ENCODE results near the gene CEP131.

Gene CEP131

GRCh38 chr17:81193470-81194224, 29.1 kb downstream of the CEP131 start:
- peak; percentile 71 for DNase-seq (ENCODE audit: low spot score)
- TF ChIP-seq CTCF (IDR thresholded peaks at IDR 0.05; ENCODE audit: borderline replicate concordance, control extremely low read depth, extremely low read depth, insufficient read depth, missing control alignments), result no peak
- in situ Hi-C loops (cut with MboI; ENCODE audit: low sequenced_read_pairs, unreplicated experiment), result no loop called here

- TF ChIP-seq CTCF (IDR thresholded peaks at IDR 0.05; ENCODE audit: borderline replicate concordance, control extremely low read depth, extremely low read depth, insufficient read depth, missing control alignments), result no peak
- no peak for DNase-seq (ENCODE audit: low spot score)
- in situ Hi-C loops (cut with MboI; ENCODE audit: low sequenced_read_pairs, unreplicated experiment), result no loop called here
These were observed 29.7 kb downstream of the CEP131 start for GRCh38 chr17:81193051-81193410.

DNA sequence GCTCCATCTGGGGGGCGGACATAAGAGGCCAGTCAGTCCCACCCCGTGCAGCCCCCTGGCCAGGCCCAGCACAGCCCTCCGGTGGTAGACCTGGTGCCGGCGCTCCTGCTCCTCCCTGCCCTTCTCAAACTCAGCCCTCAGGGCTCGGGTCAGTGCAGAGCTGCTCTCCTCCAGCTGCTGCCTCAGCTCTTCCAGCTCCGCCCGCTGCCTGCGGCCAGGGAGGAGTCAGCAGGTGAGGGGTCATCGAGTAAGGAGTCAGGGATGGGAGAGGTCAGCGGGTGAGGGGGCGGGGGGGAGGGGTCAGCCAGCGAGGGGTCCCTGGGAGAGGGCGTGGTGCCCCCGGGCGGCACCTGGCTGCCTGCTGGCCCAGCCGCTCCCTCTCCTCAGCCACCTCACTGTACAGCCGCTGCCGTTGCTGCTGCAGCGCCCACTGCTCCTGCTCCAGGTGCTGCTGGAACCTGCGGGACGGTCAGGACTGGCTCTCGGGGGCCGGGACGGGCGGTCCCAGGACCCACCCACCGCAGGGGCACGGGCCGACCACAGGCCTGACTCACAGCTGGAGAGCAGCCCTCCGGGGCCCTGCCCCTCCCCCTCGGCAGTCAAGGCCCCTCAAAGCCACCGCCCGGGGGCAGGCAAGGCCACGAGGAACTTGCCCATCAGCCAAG, 30.2 kb downstream of the CEP131 start:
- in situ Hi-C loops (cut with MboI; ENCODE audit: low sequenced_read_pairs, unreplicated experiment), result no loop called here
- no peak for TF ChIP-seq CTCF (IDR thresholded peaks at IDR 0.05; ENCODE audit: borderline replicate concordance, control extremely low read depth, extremely low read depth, insufficient read depth, missing control alignments)
- no peak for DNase-seq (ENCODE audit: low spot score)

- in situ Hi-C loops (cut with MboI; ENCODE audit: low sequenced_read_pairs, unreplicated experiment), result no loop called here
- no peak for DNase-seq (ENCODE audit: low spot score)
- TF ChIP-seq CTCF (IDR thresholded peaks at IDR 0.05; ENCODE audit: borderline replicate concordance, control extremely low read depth, extremely low read depth, insufficient read depth, missing control alignments), result no peak
These were observed 31.1 kb downstream of the CEP131 start for GRCh38 chr17:81191646-81192045.

DNA sequence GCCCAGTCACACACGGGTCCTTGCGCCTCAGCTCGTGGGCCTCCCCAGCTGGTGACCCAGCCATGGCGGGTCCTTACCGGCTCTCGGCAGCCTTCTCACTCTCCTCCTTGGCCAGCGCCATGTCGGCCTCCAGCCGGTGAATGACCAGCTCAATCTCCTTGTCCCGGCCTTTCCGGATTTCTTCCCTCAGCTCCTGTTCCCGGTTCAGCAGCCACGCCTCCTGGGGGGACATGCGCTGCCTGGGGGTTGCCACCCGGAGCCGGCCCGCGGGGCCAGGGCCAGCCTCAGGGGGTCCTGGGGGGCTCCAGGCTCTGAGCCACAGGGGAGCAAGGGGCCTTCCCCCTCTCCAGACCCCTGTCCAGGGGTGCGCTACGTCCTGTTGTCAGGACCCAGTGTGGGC, 31.6 kb downstream of the CEP131 start:
- TF ChIP-seq CTCF (IDR thresholded peaks at IDR 0.05; ENCODE audit: borderline replicate concordance, control extremely low read depth, extremely low read depth, insufficient read depth, missing control alignments), result no peak
- DNase-seq (ENCODE audit: low spot score), result no peak
- in situ Hi-C loops (cut with MboI; ENCODE audit: low sequenced_read_pairs, unreplicated experiment), result no loop called here

- in situ Hi-C loops (cut with MboI; ENCODE audit: low sequenced_read_pairs, unreplicated experiment), result no loop called here
- no peak for TF ChIP-seq CTCF (IDR thresholded peaks at IDR 0.05; ENCODE audit: borderline replicate concordance, control extremely low read depth, extremely low read depth, insufficient read depth, missing control alignments)
- DNase-seq (ENCODE audit: low spot score), result no peak
These were observed 32.2 kb downstream of the CEP131 start for GRCh38 chr17:81190591-81190990.

All from GM13976 (cell line).